ENCODE data around the gene TAC3. TPM values are rescaled to one million over a fixed set of nuclear protein-coding genes. Genes with fewer than 3 reads are reported as not detected.

The TAC3 gene
- total and polyA plus RNA-seq, 2 of the 4 experiments (the other 2 are of a cell fraction), result 0.94 TPM; not detected in 1

GRCh38 chr12:57046947-57047890 is 30.9 kb upstream of the TAC3 start (continued):
- TF ChIP-seq BHLHE40 (IDR thresholded peaks at IDR 0.05; ENCODE audit: low read depth, low read length) (no peak), RFX5 (IDR thresholded peaks at IDR 0.05; ENCODE audit: low read depth, low read length) (no peak)

- in situ Hi-C loops (cut with MboI; ENCODE audit: low sequenced_read_pairs), result no loop called here
- DNase-seq (no peak), ATAC-seq (ENCODE audit: low read depth) (no peak)
- H3K4ac ChIP-seq (ENCODE audit: low read depth, low read length), result no peak overlapping the region
- H3K27ac ChIP-seq (ENCODE audit: insufficient read depth, low read length), result no peak overlapping the region
- H4K8ac ChIP-seq (ENCODE audit: low read depth in 2 of 2, low read length in 2 of 2), result no peak overlapping the region
- ChIA-PET CTCF (no interaction called here), POLR2A (ENCODE audit: unreplicated experiment) (no interaction called here)
- no peak overlapping the region for H3K4me2 ChIP-seq (ENCODE audit: low read depth, low read length)
- peaks cover 10% of the 10 kb centered on the region; the same call in 1 of the 2 replicates for H4K20me1 ChIP-seq (ENCODE audit: insufficient read depth, low read length)
- no peak overlapping the region for H2BK120ac ChIP-seq (ENCODE audit: low read depth, low read length)
- H3K9ac ChIP-seq (ENCODE audit: low read depth, low read length), result no peak overlapping the region
- intact Hi-C loops (cut with micrococcal nuclease), result no loop called here
- H2BK20ac ChIP-seq (ENCODE audit: low read depth, low read length), result no peak overlapping the region
- H2AK9ac ChIP-seq (replicated peaks; ENCODE audit: low read depth, low read length, poor library complexity), result no peak overlapping the region
- dilution Hi-C loops (cut with HindIII; ENCODE audit: low sequenced_read_pairs, unreplicated experiment), result no loop called here
- H2AK5ac ChIP-seq (ENCODE audit: low read depth, low read length), result no peak overlapping the region
- BruUV-seq (replicated peaks), result no TSS peak
- H3K27me3 ChIP-seq (ENCODE audit: control insufficient read depth, insufficient read depth, low read length), result peaks cover 33% of the 10 kb centered on the region
- no peak overlapping the region for H2AFZ ChIP-seq (replicated peaks; ENCODE audit: low read length, poor library complexity)
- H3K56ac ChIP-seq (ENCODE audit: extremely low read depth, insufficient read depth, low read length), result no peak overlapping the region
- no peak overlapping the region for H4K91ac ChIP-seq (ENCODE audit: insufficient read depth, low read depth, low read length)
- H3K4me3 ChIP-seq (ENCODE audit: insufficient read depth, low read depth, low read length), result no peak overlapping the region
- H3K9me1 ChIP-seq (ENCODE audit: insufficient read depth, low read length), result no peaks in the 10 kb centered on the region; the same call in 1 of the 2 replicates
- H3K9me3 ChIP-seq (ENCODE audit: control insufficient read depth, insufficient read depth, low read length), result no peaks in the 10 kb centered on the region
- H3K18ac ChIP-seq (ENCODE audit: low read depth, low read length), result no peak overlapping the region
- H3K23ac ChIP-seq (ENCODE audit: low read depth, low read length), result no peak overlapping the region; the same call in 1 of the 2 replicates
- H2BK15ac ChIP-seq (ENCODE audit: low read depth, low read length), result no peak overlapping the region
- H4K5ac ChIP-seq (ENCODE audit: low read depth, low read length), result no peak overlapping the region
- H3K14ac ChIP-seq (replicated peaks; ENCODE audit: low read depth, low read length), result no peak overlapping the region
- no peaks in the 10 kb centered on the region for H3K79me1 ChIP-seq (ENCODE audit: low read depth in 1 of 2, low read length in 2 of 2)
- 80% methylated on average over 1 of the region's 6 CpGs; no CpG with 5 or more reads in 1 of the 2 experiments for WGBS, 2 experiments (ENCODE audit: extremely low coverage in 2 of 2, insufficient read length in 1 of 2)
- no peak overlapping the region for H2BK5ac ChIP-seq (ENCODE audit: low read depth, low read length, poor library complexity, severe bottlenecking)
- H3K36me3 ChIP-seq (ENCODE audit: control insufficient read depth, insufficient read depth, low read length), result no peaks in the 10 kb centered on the region
- H3K4me1 ChIP-seq (ENCODE audit: control insufficient read depth, insufficient read depth, low read length), result peaks cover 3% of the 10 kb centered on the region; the same call in 1 of the 2 replicates
- no peak for TF ChIP-seq NFE2L2 (IDR thresholded peaks at IDR 0.05; ENCODE audit: low read depth, low read length)
- no peak for TF ChIP-seq SMC3 (IDR thresholded peaks at IDR 0.05; ENCODE audit: low read depth, low read length)
- no peak for TF ChIP-seq FOS (IDR thresholded peaks at IDR 0.05; ENCODE audit: low read depth, low read length)
- TF ChIP-seq MAZ (IDR thresholded peaks at IDR 0.05; ENCODE audit: borderline replicate concordance, low read depth, low read length), result no peak
- no peak for TF ChIP-seq POLR2A (IDR thresholded peaks at IDR 0.05; ENCODE audit: low read depth, low read length)
- TF ChIP-seq MAFK (IDR thresholded peaks at IDR 0.05; ENCODE audit: low read depth, low read length), result no peak
- TF ChIP-seq CTCF (conservative IDR thresholded peaks at IDR 0.05; ENCODE audit: low read depth, low read length), result no peak
- TF ChIP-seq RFX5 (IDR thresholded peaks at IDR 0.05; ENCODE audit: low read depth, low read length), result no peak
- no peak for TF ChIP-seq RAD21 (IDR thresholded peaks at IDR 0.05; ENCODE audit: low read length)
- no peak for TF ChIP-seq ELK1 (IDR thresholded peaks at IDR 0.05; ENCODE audit: borderline replicate concordance, low read depth, low read length)
- no peak for TF ChIP-seq BHLHE40 (IDR thresholded peaks at IDR 0.05; ENCODE audit: low read depth, low read length)
- no peak for TF ChIP-seq MXI1 (IDR thresholded peaks at IDR 0.05; ENCODE audit: borderline replicate concordance, low read depth, low read length)
Measured at GRCh38 chr12:57046086-57046791, 29.9 kb upstream of the TAC3 start.
